GM18858 (cell line): Measurements from ENCODE around the gene PPM1F.

ENCODE experiments used
- ATAC-seq: cut with Tn5 transposase; IDR thresholded peaks from one replicate; pipeline ENCODE4 v1.9.1; 2021; ENCODE audit not compliant: unreplicated experiment

The PPM1F gene, protein sequence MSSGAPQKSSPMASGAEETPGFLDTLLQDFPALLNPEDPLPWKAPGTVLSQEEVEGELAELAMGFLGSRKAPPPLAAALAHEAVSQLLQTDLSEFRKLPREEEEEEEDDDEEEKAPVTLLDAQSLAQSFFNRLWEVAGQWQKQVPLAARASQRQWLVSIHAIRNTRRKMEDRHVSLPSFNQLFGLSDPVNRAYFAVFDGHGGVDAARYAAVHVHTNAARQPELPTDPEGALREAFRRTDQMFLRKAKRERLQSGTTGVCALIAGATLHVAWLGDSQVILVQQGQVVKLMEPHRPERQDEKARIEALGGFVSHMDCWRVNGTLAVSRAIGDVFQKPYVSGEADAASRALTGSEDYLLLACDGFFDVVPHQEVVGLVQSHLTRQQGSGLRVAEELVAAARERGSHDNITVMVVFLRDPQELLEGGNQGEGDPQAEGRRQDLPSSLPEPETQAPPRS

DNA sequence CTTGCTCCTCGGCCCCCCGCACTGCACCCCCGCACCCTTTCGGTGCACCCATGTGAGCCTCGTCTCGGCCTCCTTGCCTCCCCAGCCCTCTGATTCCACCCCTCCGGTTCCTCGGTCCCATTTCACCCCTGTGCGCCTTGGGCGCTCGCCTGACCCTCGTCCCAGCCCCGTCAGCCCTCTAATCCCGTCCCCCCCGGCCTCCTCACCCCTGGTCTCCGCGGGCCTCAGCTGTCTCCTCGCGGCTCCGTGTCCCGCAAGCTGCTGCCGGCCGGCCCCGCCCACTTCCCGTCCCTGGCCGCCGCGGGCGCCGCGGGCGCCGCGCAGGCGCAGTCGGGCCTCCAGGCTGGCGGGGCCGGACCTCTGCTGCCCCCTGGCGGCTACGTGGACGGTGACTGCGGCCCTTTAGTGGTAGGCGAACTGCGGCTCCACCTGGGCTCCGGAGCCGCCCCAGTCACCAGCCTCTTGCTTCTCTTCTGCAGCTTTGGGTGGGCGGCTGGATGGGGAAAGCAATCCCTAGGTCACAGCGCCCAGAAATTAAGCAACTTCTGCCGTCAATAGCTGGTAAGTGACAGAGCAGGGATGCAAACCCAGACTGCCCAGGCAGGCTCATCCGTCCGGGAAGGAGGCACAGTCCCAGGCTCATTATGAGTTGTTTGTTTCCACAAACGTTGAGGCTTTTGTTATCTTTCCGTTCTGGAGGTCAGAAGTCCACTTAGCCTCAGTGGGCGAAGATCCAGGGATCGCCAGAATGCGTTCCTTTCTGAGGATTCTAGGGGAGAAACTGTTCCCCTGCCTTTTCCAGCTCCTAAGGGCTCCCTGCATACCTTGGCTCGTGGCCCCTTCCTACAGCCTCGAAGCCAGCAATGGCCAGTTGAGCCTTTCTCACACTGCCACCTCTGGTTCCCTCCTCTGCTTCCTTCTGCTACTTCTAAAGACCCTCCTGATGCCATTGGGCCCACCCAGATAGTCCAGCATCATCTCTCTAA, at the start of gene PPM1F:
Gene PPM1F, minus strand, starts transcription at position 263 of the 986 bp plus-strand sequence. CDS start 6,800 bp downstream, outside the sequence.
- peak; percentile 58 for ATAC-seq

DNA sequence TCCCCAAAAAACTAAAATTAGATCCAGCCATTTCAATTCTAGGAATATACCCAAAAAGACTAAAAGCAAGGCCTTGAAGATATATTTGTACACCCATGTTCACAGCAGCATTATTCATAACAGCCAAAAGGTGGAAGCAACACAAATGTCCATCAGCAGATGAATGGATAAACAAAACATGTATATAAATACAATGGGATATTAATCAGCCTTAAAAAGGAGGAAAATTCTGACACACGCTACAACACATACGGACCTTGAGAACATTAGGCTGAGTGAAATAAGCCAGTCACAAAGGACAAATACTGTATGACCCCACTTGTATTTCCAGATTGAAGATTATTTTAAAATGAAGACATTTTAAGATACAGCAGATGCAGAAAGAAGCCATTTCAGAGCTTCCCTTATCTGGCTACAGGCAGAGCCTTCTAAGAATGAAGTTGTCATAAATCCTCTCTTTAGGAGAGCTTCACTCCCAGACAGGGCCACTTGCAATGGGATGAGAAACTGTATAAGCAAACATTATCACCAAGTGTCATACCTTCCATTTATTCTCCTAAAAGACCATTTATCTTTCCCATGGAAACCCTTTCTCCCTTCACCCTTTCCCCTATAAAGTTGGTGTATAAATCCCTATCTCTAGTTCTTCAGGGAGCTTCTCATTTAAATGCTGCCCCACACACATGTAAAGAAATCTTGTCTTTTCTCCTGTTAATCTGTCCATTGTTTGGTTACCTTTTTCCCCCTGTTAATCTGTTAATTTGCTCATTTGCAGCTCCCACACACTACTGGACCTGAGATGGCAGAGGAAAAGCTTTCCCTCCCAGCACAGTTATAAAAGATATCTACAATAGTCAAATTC, 49.2 kb upstream of the PPM1F start:
- no peak for ATAC-seq

- ATAC-seq, result no peak
Observed at GRCh38 chr22:21998595-21999247, 46.1 kb upstream of the PPM1F start.

DNA sequence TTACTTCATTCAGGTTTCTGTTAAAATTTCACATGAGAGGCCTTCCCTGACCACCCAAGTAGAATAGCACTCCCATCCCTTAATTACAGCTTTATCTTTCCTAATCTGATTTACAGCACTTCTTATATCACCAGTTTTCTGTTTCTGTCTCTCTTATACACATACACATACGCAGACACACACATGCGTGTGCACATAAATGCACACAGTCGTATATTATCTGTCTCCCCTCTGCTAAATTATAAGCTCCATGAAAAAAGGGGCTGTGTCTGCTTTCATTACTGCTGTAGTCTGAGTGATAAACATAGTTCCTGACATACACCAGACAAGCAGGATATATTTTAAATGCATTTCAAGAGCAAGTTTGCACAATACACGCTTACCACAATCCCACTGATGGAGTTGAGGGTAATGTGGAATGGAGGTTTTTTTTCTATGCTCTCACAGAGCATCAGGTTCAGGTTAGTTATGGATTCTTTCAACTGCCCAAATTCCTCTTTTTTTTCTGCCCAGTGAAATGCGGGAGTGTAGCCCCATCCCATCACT, 43.6 kb upstream of the PPM1F start:
- ATAC-seq, result no peak

GRCh38 chr22:21995660-21996059, 43.0 kb upstream of the PPM1F start:
- no peak for ATAC-seq

DNA sequence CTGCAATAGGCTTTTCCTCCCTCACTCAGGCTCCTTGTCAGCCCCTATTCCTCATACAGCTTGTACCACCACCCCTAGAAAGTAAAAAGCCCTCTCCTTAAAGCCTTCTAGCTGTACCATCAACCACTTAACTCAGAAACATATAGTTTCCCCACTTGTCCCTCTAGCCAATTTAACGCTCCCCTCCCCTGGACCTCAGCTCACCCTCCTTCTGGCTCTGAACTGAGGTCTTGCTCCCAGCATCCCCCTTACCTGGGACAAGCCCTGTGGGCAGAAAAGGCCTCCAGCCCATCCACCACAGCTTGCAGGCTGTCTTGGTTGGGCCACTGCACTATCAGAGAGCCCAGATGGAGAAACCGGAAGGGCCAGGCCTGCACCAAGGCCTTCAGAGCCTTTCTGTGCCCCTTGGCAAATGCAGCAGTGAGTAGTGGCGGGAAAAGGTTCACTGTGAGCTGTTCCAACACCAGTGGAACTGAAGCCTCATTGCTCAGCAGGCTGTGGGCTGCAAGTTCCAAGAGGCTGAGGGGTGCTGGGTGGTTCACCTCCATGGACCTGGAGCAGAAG, 42.3 kb upstream of the PPM1F start:
- ATAC-seq, result no peak

- ATAC-seq, result no peak
Observed at GRCh38 chr22:21992593-21993237, 40.1 kb upstream of the PPM1F start.

GRCh38 chr22:21991774-21992173, 39.1 kb upstream of the PPM1F start:
- no peak for ATAC-seq

GRCh38 chr22:21991304-21991596, 38.6 kb upstream of the PPM1F start:
- no peak for ATAC-seq

DNA sequence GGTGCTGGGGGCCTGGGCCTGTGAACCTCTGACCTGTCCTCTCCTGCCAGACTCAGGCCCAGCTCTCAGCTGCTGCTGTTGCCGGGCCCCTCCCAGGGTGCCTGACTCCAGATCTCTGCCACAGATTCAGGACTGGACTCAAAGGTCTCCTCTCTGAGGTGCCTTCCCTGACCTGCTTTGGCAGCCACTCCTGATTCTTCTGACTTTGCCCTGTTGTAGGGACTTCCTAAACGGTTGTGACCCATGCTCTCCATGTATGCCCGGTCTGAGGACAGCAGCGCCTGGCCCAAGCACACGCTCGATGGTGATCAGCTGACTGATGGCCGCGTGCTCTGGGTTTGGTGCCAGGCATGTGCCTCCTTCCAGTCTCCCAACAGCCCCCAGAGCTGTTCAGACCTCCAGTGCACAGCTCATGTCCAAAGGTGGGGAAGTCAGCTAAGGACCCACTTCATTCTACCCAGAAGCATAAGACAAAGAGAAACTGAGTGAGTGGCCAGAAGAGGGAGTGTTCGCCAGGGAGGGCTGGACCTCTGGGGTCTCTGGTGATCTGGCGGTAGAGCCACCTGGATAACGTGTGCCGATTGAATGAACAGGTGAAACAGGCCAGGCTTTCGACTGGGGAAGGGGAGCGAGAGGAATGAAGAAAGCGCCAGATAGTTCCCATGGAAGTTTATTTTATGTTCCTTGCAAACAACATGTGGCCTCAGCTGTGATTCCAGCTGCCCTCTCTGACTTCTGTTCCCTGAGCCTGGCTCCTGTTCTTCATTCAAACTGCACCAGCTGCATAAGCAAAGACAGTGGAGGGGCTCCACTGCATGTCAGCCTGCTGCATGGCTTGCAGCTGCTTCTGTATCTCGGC, 38.0 kb upstream of the PPM1F start:
- ATAC-seq, result no peak

- ATAC-seq, result no peak
Observed at GRCh38 chr22:21989049-21989448, 36.4 kb upstream of the PPM1F start.

DNA sequence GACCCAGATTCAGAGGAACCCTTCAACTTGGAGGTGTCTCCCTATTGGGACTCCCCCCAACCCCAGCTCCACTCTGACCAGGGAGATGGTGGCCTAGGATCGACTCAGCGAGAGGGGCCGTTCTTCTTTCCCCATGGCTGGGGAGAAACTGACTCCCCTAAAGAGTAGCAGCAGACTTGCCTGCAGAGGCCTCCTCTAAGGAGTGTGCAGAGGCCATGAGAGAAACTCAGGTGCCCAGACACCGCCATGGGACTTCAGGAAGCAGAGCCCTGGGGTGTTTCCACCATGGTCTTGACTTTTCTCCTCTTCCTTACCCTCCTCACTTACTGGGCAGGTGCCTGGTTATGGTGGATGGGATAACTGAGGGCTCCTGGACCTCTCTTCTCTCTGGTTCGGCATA, 32.6 kb upstream of the PPM1F start:
- no peak for ATAC-seq

- no peak for ATAC-seq
Observed at GRCh38 chr22:21984793-21985192, 32.1 kb upstream of the PPM1F start.

DNA sequence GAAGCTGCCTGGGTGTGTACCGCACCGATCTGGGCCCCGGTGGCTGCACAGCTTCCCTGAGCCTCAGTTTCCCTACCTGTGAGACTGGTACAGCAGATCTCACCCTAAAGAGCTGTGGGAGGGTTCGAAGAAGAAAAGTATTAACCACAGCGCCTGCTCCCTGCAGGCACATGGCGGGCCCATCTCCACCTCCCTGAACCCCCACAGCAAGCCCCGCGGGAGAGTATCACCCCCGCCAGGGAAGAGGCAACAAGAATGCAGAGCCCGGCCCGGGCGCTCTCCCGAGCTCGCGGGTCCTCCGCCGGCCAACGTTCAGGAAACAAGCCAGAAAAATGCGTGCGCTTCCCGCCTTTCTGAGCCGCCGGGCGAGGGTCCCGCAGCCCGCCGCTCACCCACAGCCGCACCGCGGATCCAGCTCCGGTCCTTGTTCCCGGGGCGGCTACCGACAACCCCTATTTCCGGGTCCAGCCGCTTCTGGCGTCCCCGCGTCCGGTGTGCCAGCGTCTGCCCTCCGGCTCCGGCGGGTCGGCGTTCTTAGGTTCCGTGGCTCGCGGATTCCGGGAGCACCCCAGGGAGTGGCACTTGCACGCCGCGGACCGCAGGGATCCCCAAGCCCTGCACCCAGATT, 29.8 kb upstream of the PPM1F start, which contains the start of gene TOP3B:
Gene TOP3B, minus strand, starts transcription at position 450 of the 628 bp plus-strand sequence. CDS start 7,078 bp downstream, outside the sequence.
- ATAC-seq, result no peak

GRCh38 chr22:21981874-21982273, 29.2 kb upstream of the PPM1F start:
- ATAC-seq, result no peak

DNA sequence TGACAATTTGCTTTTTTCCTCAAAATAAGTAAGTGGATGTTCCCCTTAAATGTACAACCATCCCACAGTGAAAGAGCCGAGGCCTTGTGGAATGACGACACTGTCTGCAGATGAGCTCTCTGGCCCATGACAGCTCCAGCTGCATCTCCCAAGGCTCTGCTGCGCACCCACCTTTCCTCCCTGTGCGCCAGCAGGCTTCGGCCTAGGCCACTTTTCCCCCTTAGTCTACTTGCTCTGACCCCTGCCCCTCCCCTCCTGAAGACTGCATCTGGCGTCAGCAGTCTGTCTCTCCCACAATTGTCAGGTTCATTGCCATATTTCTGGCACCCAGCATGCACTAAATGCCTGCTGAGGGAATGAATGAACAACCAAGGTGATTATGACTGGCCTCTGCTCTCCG, 27.9 kb upstream of the PPM1F start:
- ATAC-seq, result no peak

- no peak for ATAC-seq
Observed at GRCh38 chr22:21978564-21979386, 26.1 kb upstream of the PPM1F start.
